Neural progenitor cell (in vitro differentiated cells): ENCODE data around the gene UBE2I. TPM values are rescaled to one million over a fixed set of nuclear protein-coding genes. Genes with fewer than 3 reads are reported as not detected.
"Not testable (repeated sequence)": the region's sequence is repeated elsewhere in the genome, so short reads cannot be mapped to it uniquely, and the experiment has no call there.

ENCODE experiments used
- DNase-seq: peaks from one replicate; pipeline ENCODE4 v3.0.0-alpha.2; 2016; ENCODE audit warnings: low spot score
- H2AFZ ChIP-seq: fragments of 200-600 bp; sonication (generic); replicated peaks from 2 replicates; pipeline ENCODE4 v1.6.1; 2016; ENCODE audit warnings: antibody characterized with exemption
- H3F3A ChIP-seq: fragments of 200-600 bp; sonication (generic); 2 replicates; pipeline ENCODE4 v1.6.1; 2016; ENCODE audit warnings: antibody characterized with exemption, low read depth
- H3K27ac ChIP-seq: fragments of 200-600 bp; sonication (generic); 2 replicates; pipeline ENCODE4 v1.5.1; 2016; ENCODE audit warnings: mild to moderate bottlenecking
- H3K27me3 ChIP-seq: fragments of 200-600 bp; sonication (generic); 2 replicates; pipeline ENCODE4 v1.6.1; 2016; ENCODE audit warnings: mild to moderate bottlenecking, moderate library complexity
- H3K36me3 ChIP-seq: fragments of 200-600 bp; sonication (generic); 2 replicates; pipeline ENCODE4 v1.5.1; 2016
- H3K4me1 ChIP-seq: fragments of 200-600 bp; sonication (generic); 2 replicates; pipeline ENCODE4 v1.6.1; 2016; ENCODE audit warnings: mixed run types
- H3K4me2 ChIP-seq: fragments of 200-600 bp; sonication (generic); 2 replicates; pipeline ENCODE4 v1.6.1; 2016
- H3K4me3 ChIP-seq: fragments of 200-600 bp; sonication (generic); 2 replicates; pipeline ENCODE4 v1.5.1; 2016
- H3K79me2 ChIP-seq: fragments of 200-600 bp; sonication (generic); 2 replicates; pipeline ENCODE4 v1.6.1; 2016; ENCODE audit warnings: low read depth
- H3K9ac ChIP-seq: fragments of 200-600 bp; sonication (generic); 2 replicates; pipeline ENCODE4 v1.6.1; 2016
- H3K9me3 ChIP-seq: fragments of 200-600 bp; sonication (generic); 2 replicates; pipeline ENCODE4 v1.5.1; 2016; ENCODE audit warnings: low read depth
- H4K20me1 ChIP-seq: fragments of 200-600 bp; sonication (generic); 2 replicates; pipeline ENCODE4 v1.6.1; 2016; ENCODE audit warnings: low read depth
- H3K27ac Mint-ChIP-seq: 3 replicates; pipeline ENCODE4 v1.8.0; 2021; ENCODE audit warnings: mixed read lengths
- H3K27me3 Mint-ChIP-seq: 2 replicates; pipeline ENCODE4 v1.8.0; 2022; ENCODE audit warnings: low read depth, mild to moderate bottlenecking, inconsistent platforms, moderate library complexity, mixed read lengths; ENCODE audit not compliant: insufficient read depth
- H3K36me3 Mint-ChIP-seq: 3 replicates; pipeline ENCODE4 v1.8.0; 2021; ENCODE audit warnings: mixed read lengths
- H3K4me1 Mint-ChIP-seq: 3 replicates; pipeline ENCODE4 v1.8.0; 2021; ENCODE audit warnings: mixed read lengths
- H3K4me3 Mint-ChIP-seq: 3 replicates; pipeline ENCODE4 v1.8.0; 2021; ENCODE audit warnings: mild to moderate bottlenecking, moderate library complexity, mixed read lengths
- H3K9me3 Mint-ChIP-seq: 3 replicates; pipeline ENCODE4 v1.8.0; 2020; ENCODE audit warnings: mixed read lengths
- CTCF ChIP-seq: fragments of 200-600 bp; sonication (generic); IDR thresholded peaks from 2 replicates; pipeline ENCODE4 v1.5.1; 2017; ENCODE audit warnings: antibody characterized with exemption, mild to moderate bottlenecking
- EZH2 ChIP-seq: fragments of 200-600 bp; sonication (generic); IDR thresholded peaks from 2 replicates; pipeline ENCODE4 v1.6.1; 2017; ENCODE audit warnings: antibody characterized with exemption, mild to moderate bottlenecking, moderate library complexity
- EZH2phosphoT487 ChIP-seq: fragments of 200-600 bp; sonication (generic); IDR thresholded peaks from 2 replicates; pipeline ENCODE4 v1.6.1; 2017; ENCODE audit warnings: antibody characterized with exemption
- total RNA-seq: library from RNA; depleted of rRNA; stranded (reverse); fragments of >200 nt; gene quantifications from 2 replicates; pipeline ENCODE4 v1.2.3, GENCODE V29; 2015; ENCODE audit warnings: low replicate concordance

Gene UBE2I
- total RNA-seq, 1 donor from 2014 or later, result 239 TPM

GRCh38 chr16:1290860-1291575 lies 18.4 kb upstream of the UBE2I start:
- Histone ChIP-seq H3K27me3 (peaks cover 60% of the 10 kb centered on the region), H3K4me3 (no peak overlapping the region), H4K20me1 (no peaks in the 10 kb centered on the region), H3K9ac (no peak overlapping the region), H3K27ac (no peak overlapping the region), H3K4me2 (no peak overlapping the region), H3K9me3 (no peaks in the 10 kb centered on the region), H3K4me1 (peaks cover 18% of the 10 kb centered on the region), H3K36me3 (no peaks in the 10 kb centered on the region), H3K79me2 (no peaks in the 10 kb centered on the region), H2AFZ (no peak overlapping the region), H3F3A (peaks cover 4% of the 10 kb centered on the region)
- H3K27ac Mint-ChIP-seq, result no peak overlapping the region
- H3K27me3 Mint-ChIP-seq, result peaks cover 26% of the 10 kb centered on the region
- no peaks in the 10 kb centered on the region for H3K9me3 Mint-ChIP-seq
- H3K4me3 Mint-ChIP-seq, result no peak overlapping the region
- H3K4me1 Mint-ChIP-seq, result peaks cover 16% of the 10 kb centered on the region
- no peak for DNase-seq
- no peak for TF ChIP-seq CTCF
- TF ChIP-seq EZH2phosphoT487, result no peak
- no peak for TF ChIP-seq EZH2
- no peaks in the 10 kb centered on the region for H3K36me3 Mint-ChIP-seq

- Histone ChIP-seq H2AFZ (no peak overlapping the region), H3K27me3 (peaks cover 56% of the 10 kb centered on the region), H3K9me3 (no peaks in the 10 kb centered on the region), H3K79me2 (no peaks in the 10 kb centered on the region), H3K9ac (no peak overlapping the region), H3K4me3 (no peak overlapping the region), H3K27ac (no peak overlapping the region), H3K4me1 (peaks cover 18% of the 10 kb centered on the region), H3K36me3 (no peaks in the 10 kb centered on the region), H4K20me1 (no peaks in the 10 kb centered on the region), H3F3A (peaks cover 4% of the 10 kb centered on the region), H3K4me2 (no peak overlapping the region)
- TF ChIP-seq EZH2, result no peak
- no peak for TF ChIP-seq EZH2phosphoT487
- no peak for TF ChIP-seq CTCF
- Mint-ChIP-seq H3K4me1 (peaks cover 16% of the 10 kb centered on the region), H3K27ac (no peak overlapping the region), H3K9me3 (no peaks in the 10 kb centered on the region), H3K4me3 (no peak overlapping the region), H3K27me3 (peaks cover 26% of the 10 kb centered on the region), H3K36me3 (no peaks in the 10 kb centered on the region)
- no peak for DNase-seq
Observed at GRCh38 chr16:1291576-1291974, 17.9 kb upstream of the UBE2I start.

- H3K27me3 Mint-ChIP-seq, result peaks cover 31% of the 10 kb centered on the region
- H3K4me1 ChIP-seq, result peaks cover 18% of the 10 kb centered on the region
- H3K9me3 Mint-ChIP-seq, H3K4me3 Mint-ChIP-seq, H3F3A ChIP-seq, H3K4me3 ChIP-seq, H3K79me2 ChIP-seq, H3K27ac Mint-ChIP-seq, H3K9ac ChIP-seq, H4K20me1 ChIP-seq, H3K27ac ChIP-seq, H3K36me3 ChIP-seq, H3K4me2 ChIP-seq, H3K36me3 Mint-ChIP-seq, H3K9me3 ChIP-seq, DNase-seq, H2AFZ ChIP-seq: not testable (repeated sequence)
- peaks cover 50% of the 10 kb centered on the region for H3K27me3 ChIP-seq
- peaks cover 16% of the 10 kb centered on the region for H3K4me1 Mint-ChIP-seq
Observed at GRCh38 chr16:1292208-1292607, 17.2 kb upstream of the UBE2I start.

GRCh38 chr16:1292808-1293207 lies 16.6 kb upstream of the UBE2I start:
- peaks cover 28% of the 10 kb centered on the region for H3K27me3 Mint-ChIP-seq
- not testable (repeated sequence) for H3K9me3 Mint-ChIP-seq, H4K20me1 ChIP-seq, H3K4me3 ChIP-seq, H3K27ac Mint-ChIP-seq, H3K36me3 ChIP-seq, H3F3A ChIP-seq, H3K27ac ChIP-seq, DNase-seq, H2AFZ ChIP-seq, H3K4me3 Mint-ChIP-seq, H3K9me3 ChIP-seq, H3K4me2 ChIP-seq, H3K79me2 ChIP-seq, H3K36me3 Mint-ChIP-seq, H3K9ac ChIP-seq
- peaks cover 14% of the 10 kb centered on the region for H3K4me1 Mint-ChIP-seq
- Histone ChIP-seq H3K27me3 (peaks cover 44% of the 10 kb centered on the region), H3K4me1 (peaks cover 18% of the 10 kb centered on the region)
